NCI-H510A (cell line): ENCODE results near the gene P4HTM.

Experiments used
- DNase-seq: peaks from one replicate; lab custom pipeline; 2025; lab: John Stamatoyannopoulos, UW

Gene P4HTM

GRCh38 chr3:48989796-48990635 is at the start of gene P4HTM:
TSS of gene P4HTM (plus strand) at chr3:48990241. CDS start at chr3:48990257, 16 bp downstream.
- DNase-seq, result peak; percentile 49

GRCh38 chr3:48945432-48945831 is 44.6 kb upstream of the P4HTM start:
- DNase-seq, result no peak

- DNase-seq, result no peak
Measured at GRCh38 chr3:48945891-48946549, 44.0 kb upstream of the P4HTM start.

GRCh38 chr3:48949376-48949717 is 40.7 kb upstream of the P4HTM start:
- no peak for DNase-seq

GRCh38 chr3:48950051-48950450 is 40.0 kb upstream of the P4HTM start:
- no peak for DNase-seq

GRCh38 chr3:48951764-48952163 is 38.3 kb upstream of the P4HTM start:
- no peak for DNase-seq

- peak; percentile 11 for DNase-seq
Measured at GRCh38 chr3:48952510-48953118, 37.4 kb upstream of the P4HTM start.

- no peak for DNase-seq
Measured at GRCh38 chr3:48957006-48957705, 32.9 kb upstream of the P4HTM start.

- DNase-seq, result no peak
Measured at GRCh38 chr3:48960841-48961413, 29.1 kb upstream of the P4HTM start.

- DNase-seq, result no peak
Measured at GRCh38 chr3:48962340-48962739, 27.7 kb upstream of the P4HTM start.

GRCh38 chr3:48962939-48963338 is 27.1 kb upstream of the P4HTM start:
- DNase-seq, result no peak

GRCh38 chr3:48963591-48963990 is 26.4 kb upstream of the P4HTM start:
- DNase-seq, result no peak

- DNase-seq, result no peak
Measured at GRCh38 chr3:48966367-48966766, 23.7 kb upstream of the P4HTM start.

- DNase-seq, result no peak
Measured at GRCh38 chr3:48966876-48967361, 23.1 kb upstream of the P4HTM start.

- no peak for DNase-seq
Measured at GRCh38 chr3:48970586-48970985, 19.5 kb upstream of the P4HTM start.

- no peak for DNase-seq
Measured at GRCh38 chr3:48974076-48974864, 15.8 kb upstream of the P4HTM start.

GRCh38 chr3:48979451-48979850 is 10.6 kb upstream of the P4HTM start:
- no peak for DNase-seq

- DNase-seq, result no peak
Measured at GRCh38 chr3:48980295-48980694, 9.7 kb upstream of the P4HTM start.

GRCh38 chr3:48982016-48982415 is 8.0 kb upstream of the P4HTM start:
- no peak for DNase-seq

- no peak for DNase-seq
Measured at GRCh38 chr3:48982686-48983085, 7.4 kb upstream of the P4HTM start.

- DNase-seq, result no peak
Measured at GRCh38 chr3:48983096-48983495, 6.9 kb upstream of the P4HTM start.
